Stimulated activated CD4-positive, alpha-beta T cell treated with anti-CD3 and anti-CD28 coated beads, Interleukin-2, amount 100 ng/mL, for 48 hours (primary cell): ENCODE measurements around the gene SMG1.
"Not testable (repeated sequence)": the region's sequence is repeated elsewhere in the genome, so short reads cannot be mapped to it uniquely, and the experiment has no call there.

Experiments
- DNase-seq, 2 donors: peaks; one replicate each; pipeline ENCODE4 v3.0.0-alpha.2; 2020

Gene SMG1

DNA sequence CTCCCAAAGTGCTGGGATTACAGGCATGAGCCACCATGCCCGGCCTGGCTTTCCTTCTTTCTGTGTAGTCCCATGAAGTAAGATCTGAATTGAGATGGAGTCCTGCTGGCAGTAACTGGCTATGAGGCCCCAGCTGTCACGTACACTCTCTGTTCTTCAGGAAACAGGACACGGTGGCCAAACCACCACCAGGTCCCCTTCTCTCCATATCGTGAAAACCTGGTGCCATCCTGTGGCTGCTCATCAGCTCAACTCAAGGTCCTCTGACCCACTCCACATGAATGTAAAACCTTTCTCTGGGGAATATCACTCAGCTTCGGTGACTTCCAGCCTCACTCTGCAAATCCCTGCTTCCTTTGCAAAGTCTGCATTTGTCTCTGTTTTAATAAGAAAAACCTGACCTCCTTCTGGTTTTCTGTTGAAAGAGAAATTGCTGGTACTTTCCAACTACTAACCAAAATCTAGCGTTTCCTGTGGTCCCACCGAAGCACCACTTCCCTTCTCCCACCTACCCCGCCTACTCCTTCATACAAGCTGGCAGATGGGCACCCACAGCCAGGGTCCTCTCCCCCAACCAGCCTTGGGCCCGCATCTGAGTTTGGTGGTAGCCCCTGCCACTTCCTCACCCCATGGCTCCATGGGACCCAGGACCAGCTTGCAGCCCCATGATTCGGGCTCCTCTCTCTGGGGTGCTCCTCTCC is 168.1 kb downstream of the SMG1 start:
- DNase-seq: not testable (repeated sequence)

- DNase-seq: not testable (repeated sequence)
Measured at GRCh38 chr16:18756639-18757038, 169.6 kb downstream of the SMG1 start.
